ENCODE results near the gene MEX3A.
"Not testable (repeated sequence)": the region's sequence is repeated elsewhere in the genome, so short reads cannot be mapped to it uniquely, and the experiment has no call there.

MEX3A gene

GRCh38 chr1:156082309-156083091 lies at the start of gene MEX3A:
Gene MEX3A (minus strand): TSS chr1:156082465. CDS start chr1:156081998, 467 bp downstream.
- peak; percentile 31 for DNase-seq (ENCODE audit: low read depth)

- no peak for DNase-seq (ENCODE audit: low read depth)
These were observed 48.3 kb upstream of the MEX3A start for GRCh38 chr1:156130578-156130942.

- DNase-seq (ENCODE audit: low read depth) = peak; percentile 70
These were observed 47.7 kb upstream of the MEX3A start for GRCh38 chr1:156129687-156130577.

- DNase-seq (ENCODE audit: low read depth) = no peak
These were observed 46.7 kb upstream of the MEX3A start for GRCh38 chr1:156128654-156129597.

GRCh38 chr1:156128308-156128653 lies 46.0 kb upstream of the MEX3A start:
- DNase-seq (ENCODE audit: low read depth) = no peak

- DNase-seq (ENCODE audit: low read depth) = peak; percentile 74
These were observed 44.6 kb upstream of the MEX3A start for GRCh38 chr1:156126630-156127534.

GRCh38 chr1:156126043-156126629 lies 43.9 kb upstream of the MEX3A start:
- DNase-seq (ENCODE audit: low read depth) = no peak

GRCh38 chr1:156125544-156125943 lies 43.3 kb upstream of the MEX3A start:
- not testable (repeated sequence) for DNase-seq (ENCODE audit: low read depth)

- DNase-seq (ENCODE audit: low read depth) = no peak
These were observed 42.6 kb upstream of the MEX3A start for GRCh38 chr1:156124557-156125483.

- DNase-seq (ENCODE audit: low read depth) = peak; percentile 49
These were observed 41.3 kb upstream of the MEX3A start for GRCh38 chr1:156123356-156124196.

- no peak for DNase-seq (ENCODE audit: low read depth)
These were observed 40.5 kb upstream of the MEX3A start for GRCh38 chr1:156122519-156123355.

GRCh38 chr1:156122086-156122485 lies 39.8 kb upstream of the MEX3A start:
- no peak for DNase-seq (ENCODE audit: low read depth)

- DNase-seq (ENCODE audit: low read depth) = no peak
These were observed 39.2 kb upstream of the MEX3A start for GRCh38 chr1:156121457-156121856.

- DNase-seq (ENCODE audit: low read depth) = not testable (repeated sequence)
These were observed 38.7 kb upstream of the MEX3A start for GRCh38 chr1:156121005-156121404.

GRCh38 chr1:156120318-156120717 lies 38.1 kb upstream of the MEX3A start:
- DNase-seq (ENCODE audit: low read depth) = no peak

- DNase-seq (ENCODE audit: low read depth) = no peak
These were observed 37.4 kb upstream of the MEX3A start for GRCh38 chr1:156119503-156120209.
